Suprapubic skin (tissue), 4 donors: ENCODE measurements around the gene ARHGAP42.

Experiments used
- CTCF ChIP-seq, 2 donors: fragments of 200-600 bp in 1 of 2; fragments of 450-650 bp in 1 of 2; sonication (generic) in 1 of 2; IDR thresholded peaks; one replicate each; pipeline ENCODE4 v1.5.1; 2016 to 2019; ENCODE audit warnings: antibody characterized with exemption in 2 of 2, mild to moderate bottlenecking in 1 of 2, moderate library complexity in 1 of 2
- EP300 ChIP-seq: sonication (generic); formaldehyde crosslinking; IDR thresholded peaks from one replicate; pipeline ENCODE4 v1.6.1; 2017; ENCODE audit warnings: antibody characterized with exemption
- POLR2A ChIP-seq, 2 donors: fragments of 450-650 bp; IDR thresholded peaks; one replicate each; pipeline ENCODE4 v1.6.1; 2017; ENCODE audit warnings: antibody characterized with exemption in 2 of 2, mild to moderate bottlenecking in 2 of 2, moderate library complexity in 2 of 2
- POLR2AphosphoS5 ChIP-seq, 3 donors: sonication (generic); formaldehyde crosslinking; IDR thresholded peaks; one replicate each; pipeline ENCODE4 v1.6.1; 2017; ENCODE audit warnings: antibody characterized with exemption in 3 of 3

GRCh38 chr11:100663996-100664395, 23.1 kb upstream of the ARHGAP42 start:
- TF ChIP-seq CTCF (IDR thresholded peaks at IDR 0.05) (no peak), POLR2A (IDR thresholded peaks at IDR 0.05) (no peak), EP300 (no peak), POLR2AphosphoS5 (IDR thresholded peaks at IDR 0.05) (no peak)
